Measurements from ENCODE around the gene VLDLR.

DNA sequence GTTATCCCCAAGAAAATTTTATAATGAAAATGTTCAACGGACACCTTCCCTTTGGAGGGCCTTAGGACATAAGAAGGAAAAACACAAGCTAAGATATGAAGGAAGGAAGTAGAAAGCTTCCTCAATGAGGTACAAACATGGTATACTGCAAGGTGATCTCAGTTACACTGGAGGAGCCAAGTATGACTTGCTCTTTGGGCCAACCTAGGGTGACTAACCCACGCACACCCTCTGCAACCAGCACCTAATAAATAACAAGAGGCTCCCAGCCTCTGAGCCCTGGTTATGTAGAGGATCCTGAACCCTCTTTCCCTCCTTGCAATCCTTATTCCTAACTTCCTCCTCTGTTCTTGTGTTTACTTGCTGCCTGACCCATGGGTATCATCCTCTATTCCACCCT, 57.4 kb downstream of the VLDLR start:
- TF ChIP-seq, protein P1, sequence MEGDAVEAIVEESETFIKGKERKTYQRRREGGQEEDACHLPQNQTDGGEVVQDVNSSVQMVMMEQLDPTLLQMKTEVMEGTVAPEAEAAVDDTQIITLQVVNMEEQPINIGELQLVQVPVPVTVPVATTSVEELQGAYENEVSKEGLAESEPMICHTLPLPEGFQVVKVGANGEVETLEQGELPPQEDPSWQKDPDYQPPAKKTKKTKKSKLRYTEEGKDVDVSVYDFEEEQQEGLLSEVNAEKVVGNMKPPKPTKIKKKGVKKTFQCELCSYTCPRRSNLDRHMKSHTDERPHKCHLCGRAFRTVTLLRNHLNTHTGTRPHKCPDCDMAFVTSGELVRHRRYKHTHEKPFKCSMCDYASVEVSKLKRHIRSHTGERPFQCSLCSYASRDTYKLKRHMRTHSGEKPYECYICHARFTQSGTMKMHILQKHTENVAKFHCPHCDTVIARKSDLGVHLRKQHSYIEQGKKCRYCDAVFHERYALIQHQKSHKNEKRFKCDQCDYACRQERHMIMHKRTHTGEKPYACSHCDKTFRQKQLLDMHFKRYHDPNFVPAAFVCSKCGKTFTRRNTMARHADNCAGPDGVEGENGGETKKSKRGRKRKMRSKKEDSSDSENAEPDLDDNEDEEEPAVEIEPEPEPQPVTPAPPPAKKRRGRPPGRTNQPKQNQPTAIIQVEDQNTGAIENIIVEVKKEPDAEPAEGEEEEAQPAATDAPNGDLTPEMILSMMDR (conservative IDR thresholded peaks at IDR 0.05; ENCODE audit: low read length), result no peak
- TF ChIP-seq EZH2phosphoT487 (IDR thresholded peaks at IDR 0.05; ENCODE audit: borderline replicate concordance, low read depth, low read length), result no peak

Measured in OCI-LY7 (cell line).